ENCODE results near the gene ERGIC1. TPM values are rescaled to one million over a fixed set of nuclear protein-coding genes. Genes with fewer than 3 reads are reported as not detected.

ERGIC1 gene
- total RNA-seq, 1 experiment from 2014 or later, result 89.8 TPM

DNA sequence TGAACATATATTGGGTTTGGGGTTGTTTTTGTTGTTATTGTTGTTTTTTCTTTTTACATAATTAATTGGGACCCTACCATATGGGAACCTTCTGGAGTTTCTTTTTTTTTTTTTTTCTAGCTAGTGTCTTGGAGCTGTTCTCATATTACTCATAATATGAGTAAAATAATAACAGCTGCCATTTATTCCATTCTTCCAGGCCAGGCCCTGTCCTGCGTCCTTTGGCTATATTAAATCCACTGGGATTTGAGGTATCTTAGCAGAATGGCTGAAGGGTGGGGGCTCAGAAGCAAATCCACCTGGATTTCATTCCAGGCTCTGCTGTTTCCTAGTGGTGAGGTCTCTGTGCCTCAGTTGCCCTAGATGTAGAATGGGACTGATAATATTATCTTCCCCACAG, 77.9 kb downstream of the ERGIC1 start:
- Mint-ChIP-seq H3K4me1 (peaks cover 4% of the 10 kb centered on the region), H3K27me3 (ENCODE audit: low read depth) (no peaks in the 10 kb centered on the region), H3K27ac (no peak overlapping the region), H3K9me3 (no peaks in the 10 kb centered on the region), H3K4me3 (no peak overlapping the region), H3K36me3 (peaks cover 43% of the 10 kb centered on the region)
- TF ChIP-seq ATF1 (CRISPR knock-in tag; IDR thresholded peaks at IDR 0.05), result no peak
- no peak for TF ChIP-seq ZNF138 (CRISPR knock-in tag; conservative IDR thresholded peaks at IDR 0.05)
- no peak for TF ChIP-seq ZNF532 (CRISPR knock-in tag; IDR thresholded peaks at IDR 0.05; ENCODE audit: borderline replicate concordance)
- no peak for TF ChIP-seq ZNF281 (CRISPR knock-in tag; IDR thresholded peaks at IDR 0.05)
- no peak for TF ChIP-seq IRF1 (CRISPR knock-in tag; IDR thresholded peaks at IDR 0.05)
- TF ChIP-seq, protein P1, sequence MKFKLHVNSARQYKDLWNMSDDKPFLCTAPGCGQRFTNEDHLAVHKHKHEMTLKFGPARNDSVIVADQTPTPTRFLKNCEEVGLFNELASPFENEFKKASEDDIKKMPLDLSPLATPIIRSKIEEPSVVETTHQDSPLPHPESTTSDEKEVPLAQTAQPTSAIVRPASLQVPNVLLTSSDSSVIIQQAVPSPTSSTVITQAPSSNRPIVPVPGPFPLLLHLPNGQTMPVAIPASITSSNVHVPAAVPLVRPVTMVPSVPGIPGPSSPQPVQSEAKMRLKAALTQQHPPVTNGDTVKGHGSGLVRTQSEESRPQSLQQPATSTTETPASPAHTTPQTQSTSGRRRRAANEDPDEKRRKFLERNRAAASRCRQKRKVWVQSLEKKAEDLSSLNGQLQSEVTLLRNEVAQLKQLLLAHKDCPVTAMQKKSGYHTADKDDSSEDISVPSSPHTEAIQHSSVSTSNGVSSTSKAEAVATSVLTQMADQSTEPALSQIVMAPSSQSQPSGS (CRISPR knock-in tag; IDR thresholded peaks at IDR 0.05; ENCODE audit: borderline replicate concordance, low read depth), result no peak
- no peak for TF ChIP-seq PREB (CRISPR knock-in tag; IDR thresholded peaks at IDR 0.05; ENCODE audit: borderline replicate concordance)
- TF ChIP-seq, protein P2, sequence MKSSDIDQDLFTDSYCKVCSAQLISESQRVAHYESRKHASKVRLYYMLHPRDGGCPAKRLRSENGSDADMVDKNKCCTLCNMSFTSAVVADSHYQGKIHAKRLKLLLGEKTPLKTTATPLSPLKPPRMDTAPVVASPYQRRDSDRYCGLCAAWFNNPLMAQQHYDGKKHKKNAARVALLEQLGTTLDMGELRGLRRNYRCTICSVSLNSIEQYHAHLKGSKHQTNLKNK (CRISPR knock-in tag; IDR thresholded peaks at IDR 0.05), result no peak
- TF ChIP-seq NFYB (CRISPR knock-in tag; conservative IDR thresholded peaks at IDR 0.05; ENCODE audit: low read depth), result no peak
- TF ChIP-seq PRDM15 (CRISPR knock-in tag; IDR thresholded peaks at IDR 0.05), result no peak
- no peak for TF ChIP-seq IRF2 (CRISPR knock-in tag; IDR thresholded peaks at IDR 0.05; ENCODE audit: borderline replicate concordance, low read depth)
- TF ChIP-seq RELA (CRISPR knock-in tag; IDR thresholded peaks at IDR 0.05; ENCODE audit: borderline replicate concordance), result no peak
- no peak for TF ChIP-seq GTF2I (CRISPR knock-in tag; conservative IDR thresholded peaks at IDR 0.05)
- TF ChIP-seq ZNF232 (CRISPR knock-in tag; IDR thresholded peaks at IDR 0.05), result no peak
- TF ChIP-seq CTCF (IDR thresholded peaks at IDR 0.05), result no peak
- no peak for TF ChIP-seq SOX15 (CRISPR knock-in tag; IDR thresholded peaks at IDR 0.05)
- no peak for TF ChIP-seq ESRRA (CRISPR knock-in tag; IDR thresholded peaks at IDR 0.05; ENCODE audit: borderline replicate concordance)
- DNase-seq (ENCODE audit: low spot score) (no peak), ATAC-seq (no peak)
- ChIA-PET CTCF (interaction anchor here (1.4 to 1.6 kb wide), 2 partner anchors 8 to 21 kb away, joined by 3 to 4 read pairs; no protein-coding TSS in a partner anchor), POLR2A (no interaction called here)
